GM21515 (cell line): ENCODE measurements around the gene LMAN2.
A peak's percentile ranks its signal among the peaks of the same experiment; 100 is the strongest.
"Not testable (repeated sequence)": the region's sequence is repeated elsewhere in the genome, so short reads cannot be mapped to it uniquely, and the experiment has no call there.

ENCODE experiments used
- ATAC-seq: cut with Tn5 transposase; IDR thresholded peaks from one replicate; pipeline ENCODE4 v1.9.1; 2021; ENCODE audit not compliant: unreplicated experiment

The LMAN2 gene

DNA sequence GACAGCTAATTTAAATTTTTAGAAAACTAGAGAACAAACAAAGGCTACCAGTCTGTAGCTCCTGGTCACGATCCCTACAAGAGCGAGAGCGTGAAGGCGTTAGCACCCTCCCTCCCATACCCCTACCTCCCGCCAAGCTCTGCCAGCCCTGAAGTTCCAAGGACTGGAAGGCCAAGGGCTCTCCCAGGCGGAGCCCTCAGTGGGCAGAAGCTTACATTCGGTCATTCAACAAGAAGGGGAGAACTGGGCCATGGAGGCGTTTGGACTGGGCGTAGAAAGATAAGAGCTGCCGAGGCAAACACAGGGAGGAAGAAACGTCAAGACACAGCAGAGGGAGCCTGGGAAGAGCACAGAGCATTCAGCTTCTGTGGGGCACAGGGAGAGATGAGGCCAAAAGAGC lies 42.7 kb downstream of the LMAN2 start:
- no peak for ATAC-seq

DNA sequence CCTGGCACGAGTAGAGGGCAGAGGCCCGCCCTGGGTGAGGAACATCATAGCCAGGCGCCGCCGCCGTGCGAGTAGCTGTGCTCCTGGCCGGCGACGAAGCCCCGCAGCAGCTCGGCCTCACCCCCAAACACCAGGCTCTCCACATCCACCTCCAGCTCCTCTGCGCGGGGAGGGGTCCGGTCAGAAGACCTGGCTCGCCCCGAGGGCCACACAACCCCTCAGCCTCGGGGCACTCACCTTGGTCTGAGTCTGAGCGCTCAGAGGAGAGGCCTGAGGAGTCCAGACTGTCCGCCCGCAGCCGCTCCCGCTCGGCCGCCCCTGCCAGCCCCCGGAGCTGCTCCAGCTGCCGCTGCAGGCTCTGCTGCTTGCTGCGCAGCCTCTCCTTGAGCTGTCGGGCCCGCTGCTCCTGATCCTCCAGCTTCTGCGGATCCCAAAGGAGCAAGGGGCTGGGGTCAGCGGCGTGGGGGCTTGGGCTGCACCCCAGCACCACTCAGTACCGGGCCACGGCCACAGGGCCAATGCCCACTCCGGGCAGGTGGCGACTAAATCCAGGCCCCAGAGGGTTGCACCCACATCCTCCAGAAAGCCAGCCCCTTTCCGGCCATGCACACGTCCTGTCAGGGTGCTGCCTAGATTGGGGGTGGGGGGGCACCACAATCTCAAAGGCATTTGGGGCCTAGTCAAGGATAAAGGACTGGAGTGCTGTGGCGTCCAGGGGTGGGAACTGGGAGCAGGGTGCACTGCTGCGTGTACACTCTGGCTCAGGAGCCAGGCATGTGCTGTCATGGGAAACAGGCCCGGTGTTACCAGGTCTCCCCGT lies 43.7 kb downstream of the LMAN2 start:
- ATAC-seq, result no peak

DNA sequence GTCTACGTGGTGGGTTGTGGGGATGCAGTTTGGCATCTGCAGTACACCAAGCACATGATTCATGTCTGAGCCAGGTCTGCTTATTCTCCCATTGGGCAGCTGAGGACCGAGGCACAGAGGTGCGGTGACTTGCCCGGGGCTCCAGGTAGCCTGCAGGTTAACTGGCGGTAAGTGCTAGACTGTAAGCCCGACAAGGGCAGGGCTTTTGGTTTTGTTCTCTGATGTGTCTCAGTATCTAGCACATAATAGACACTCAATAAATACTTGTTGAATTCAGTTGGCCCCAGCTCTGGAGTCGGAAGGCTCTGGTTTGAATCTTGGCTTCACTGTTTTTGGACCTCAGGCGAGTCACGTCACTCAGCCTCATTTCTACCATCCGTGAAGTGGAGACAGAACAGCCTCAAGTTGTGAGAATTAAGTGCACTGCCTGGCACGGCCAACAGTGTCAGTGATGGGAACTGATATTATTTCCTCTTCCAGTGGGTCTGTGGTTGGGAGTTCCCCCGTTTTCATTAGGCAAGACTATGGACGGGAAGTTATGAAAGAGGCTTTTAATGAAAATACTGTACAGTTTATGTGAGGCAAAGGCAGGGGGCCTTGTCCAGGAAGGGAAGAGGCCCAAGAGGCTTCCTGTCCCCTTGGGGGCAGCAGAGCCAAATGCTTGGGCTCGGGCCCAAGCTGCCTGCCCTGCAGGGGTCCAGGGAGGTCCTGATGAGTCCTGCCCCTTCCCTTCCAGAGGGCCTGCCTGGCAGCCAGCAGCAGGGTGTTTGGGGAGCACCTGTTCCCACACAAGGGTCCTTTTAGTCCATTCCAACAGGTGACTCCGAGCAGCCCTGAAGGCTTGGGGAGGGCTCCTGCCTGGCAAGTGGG lies 44.6 kb downstream of the LMAN2 start:
- no peak for ATAC-seq

DNA sequence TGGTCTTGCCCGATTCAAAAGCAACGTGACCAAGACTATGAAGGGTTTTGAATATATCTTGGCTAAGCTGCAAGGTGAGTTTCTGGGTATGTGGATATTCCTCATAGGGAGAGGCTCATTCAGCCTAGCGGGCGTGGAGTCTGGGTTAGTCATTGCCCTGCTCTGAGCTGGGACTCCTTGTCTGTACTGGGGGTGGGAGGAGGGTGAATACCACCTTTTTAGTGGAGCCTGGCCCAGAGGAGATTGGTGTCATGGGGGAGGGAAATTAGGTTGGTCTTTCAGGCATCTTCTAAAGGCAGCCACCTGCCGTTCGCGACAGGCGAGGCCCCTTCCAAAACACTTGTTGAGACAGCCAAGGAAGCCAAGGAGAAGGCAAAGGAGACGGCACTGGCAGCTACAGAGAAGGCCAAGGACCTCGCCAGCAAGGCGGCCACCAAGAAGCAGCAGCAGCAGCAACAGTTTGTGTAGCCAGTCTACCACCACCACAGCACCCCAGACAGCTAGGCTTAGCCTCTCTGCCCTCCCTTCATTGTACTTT lies 45.3 kb downstream of the LMAN2 start:
- not testable (repeated sequence) for ATAC-seq

GRCh38 chr5:177304392-177305119 lies 46.9 kb downstream of the LMAN2 start:
- no peak for ATAC-seq

- no peak for ATAC-seq
Observed at GRCh38 chr5:177303925-177304391, 47.5 kb downstream of the LMAN2 start.

GRCh38 chr5:177303121-177303924 lies 48.1 kb downstream of the LMAN2 start, which contains the start of the genes PRELID1 and RAB24:
Gene PRELID1 (plus strand): TSS chr5:177303799. CDS start chr5:177303986, 187 bp downstream.
Gene RAB24 (minus strand): TSS chr5:177303719. CDS start chr5:177303288, 431 bp downstream.
- ATAC-seq, result peak; percentile 57

DNA sequence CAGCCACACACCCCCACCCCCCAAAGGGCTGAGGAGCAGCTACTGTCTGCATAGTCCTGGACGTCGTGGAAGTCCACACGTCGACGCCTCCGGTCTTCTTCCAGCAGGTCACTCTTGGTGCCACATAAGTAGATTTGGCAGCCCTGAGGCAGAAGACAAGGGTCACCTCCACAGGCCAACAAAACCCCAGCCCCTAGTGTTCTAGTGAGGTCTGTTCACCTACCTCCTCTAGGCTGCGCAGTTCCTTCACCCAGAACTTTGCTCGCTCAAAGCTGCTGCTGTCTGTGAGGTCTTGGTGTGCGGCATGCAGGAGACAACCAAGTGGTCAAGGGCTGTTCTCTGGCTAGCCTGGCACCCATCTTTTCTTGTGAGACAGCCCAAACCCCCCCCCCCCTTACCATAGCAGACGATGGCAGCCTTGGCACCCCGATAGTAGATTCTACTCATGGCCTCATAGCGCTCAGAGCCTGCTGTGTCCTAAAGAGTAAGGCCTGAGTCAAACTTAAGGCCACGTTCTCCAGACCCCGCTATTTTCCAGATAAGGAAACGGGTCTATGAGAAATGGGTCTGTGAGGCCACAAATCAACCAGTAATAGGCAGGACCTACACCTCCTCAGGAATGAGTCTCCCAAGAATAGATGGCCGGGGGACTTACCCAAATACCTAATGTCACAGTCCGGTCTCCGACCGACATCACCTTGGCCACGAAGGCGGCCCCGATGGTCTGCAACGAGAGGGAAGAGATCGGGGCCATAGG lies 48.9 kb downstream of the LMAN2 start:
- ATAC-seq, result no peak

- no peak for ATAC-seq
Observed at GRCh38 chr5:177301503-177302165, 49.8 kb downstream of the LMAN2 start.

DNA sequence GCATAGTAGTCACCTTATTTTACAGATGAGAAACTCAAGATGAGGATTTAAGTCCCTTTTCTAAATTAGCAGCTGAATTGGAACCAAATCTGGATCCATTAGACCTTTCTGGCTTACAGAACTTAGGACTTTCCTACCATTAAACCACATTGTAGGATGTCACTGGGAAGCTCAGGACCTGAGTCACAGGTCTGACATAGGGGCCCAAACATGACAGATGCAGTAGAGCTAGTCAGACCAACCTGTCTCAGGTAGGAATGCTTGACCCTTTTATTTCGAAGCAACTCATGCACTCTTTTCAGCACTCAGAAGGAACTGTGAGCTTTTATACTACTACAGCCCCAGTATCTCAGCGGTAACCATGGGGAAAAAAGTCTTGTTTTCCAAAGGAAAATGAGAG lies 50.5 kb downstream of the LMAN2 start:
- no peak for ATAC-seq

GRCh38 chr5:177300236-177300880 lies 51.1 kb downstream of the LMAN2 start:
- ATAC-seq, result peak; percentile 29

DNA sequence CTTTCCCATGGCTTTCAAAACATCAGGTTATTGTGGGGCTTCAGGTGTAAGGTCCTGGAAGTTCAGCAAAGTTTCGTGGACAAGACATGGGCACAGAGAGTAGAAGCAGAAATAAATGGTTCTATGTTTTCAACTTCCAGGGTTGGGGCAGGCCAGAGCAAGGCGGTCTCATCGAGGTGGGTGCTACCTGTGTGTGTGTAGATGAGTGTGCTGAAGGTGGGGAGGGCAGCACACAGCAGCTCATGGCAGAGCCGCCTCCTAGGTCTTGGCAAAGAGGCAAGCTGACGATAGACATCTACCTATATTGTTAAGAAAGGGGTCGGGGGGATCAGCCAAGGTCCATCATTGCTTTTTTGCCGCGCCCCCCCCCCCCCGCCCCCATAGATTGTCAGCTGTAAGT lies 51.8 kb downstream of the LMAN2 start:
- ATAC-seq, result no peak

GRCh38 chr5:177297922-177298321 lies 53.5 kb downstream of the LMAN2 start:
- no peak for ATAC-seq

DNA sequence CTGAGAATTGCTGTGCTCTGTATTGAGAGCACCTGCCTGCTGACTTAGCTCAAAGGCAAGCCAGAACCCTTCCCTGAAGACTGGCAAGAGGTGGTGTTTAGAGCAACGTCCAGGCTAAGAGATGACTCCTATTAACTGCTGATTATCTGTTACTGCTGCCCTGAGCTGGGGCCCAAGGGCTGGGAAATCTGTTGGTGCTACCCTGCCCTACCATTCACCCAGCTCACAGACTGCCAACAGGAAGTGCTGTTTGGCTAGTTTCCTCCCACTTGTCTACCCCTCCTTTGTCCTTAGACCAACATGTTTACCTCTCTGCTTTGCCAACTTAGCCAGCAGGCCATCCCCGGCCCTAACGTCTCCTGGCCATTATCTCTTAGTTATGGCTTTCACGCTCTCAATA lies 54.9 kb downstream of the LMAN2 start:
- ATAC-seq, result no peak

DNA sequence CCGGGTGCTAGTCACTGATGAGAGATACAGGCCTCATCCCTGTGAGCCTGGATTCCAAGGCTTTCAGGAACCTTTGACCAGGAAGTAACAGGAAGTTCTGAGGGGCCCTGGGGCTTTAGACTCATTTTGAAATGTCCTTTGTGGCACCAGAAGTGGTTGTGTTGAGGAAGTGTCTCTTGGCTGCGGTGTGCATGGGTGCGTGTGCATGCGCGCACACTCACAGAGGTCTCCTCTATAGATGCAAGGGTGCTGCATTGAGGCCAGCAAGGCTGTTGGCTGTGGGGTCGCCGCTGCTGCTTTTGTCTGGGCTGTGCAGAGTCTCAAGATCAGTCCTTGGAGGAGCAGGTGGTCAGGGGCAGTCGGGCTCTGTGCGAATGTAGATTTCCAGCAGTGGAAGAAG lies 55.5 kb downstream of the LMAN2 start:
- no peak for ATAC-seq

- no peak for ATAC-seq
Observed at GRCh38 chr5:177294632-177295031, 56.8 kb downstream of the LMAN2 start.

DNA sequence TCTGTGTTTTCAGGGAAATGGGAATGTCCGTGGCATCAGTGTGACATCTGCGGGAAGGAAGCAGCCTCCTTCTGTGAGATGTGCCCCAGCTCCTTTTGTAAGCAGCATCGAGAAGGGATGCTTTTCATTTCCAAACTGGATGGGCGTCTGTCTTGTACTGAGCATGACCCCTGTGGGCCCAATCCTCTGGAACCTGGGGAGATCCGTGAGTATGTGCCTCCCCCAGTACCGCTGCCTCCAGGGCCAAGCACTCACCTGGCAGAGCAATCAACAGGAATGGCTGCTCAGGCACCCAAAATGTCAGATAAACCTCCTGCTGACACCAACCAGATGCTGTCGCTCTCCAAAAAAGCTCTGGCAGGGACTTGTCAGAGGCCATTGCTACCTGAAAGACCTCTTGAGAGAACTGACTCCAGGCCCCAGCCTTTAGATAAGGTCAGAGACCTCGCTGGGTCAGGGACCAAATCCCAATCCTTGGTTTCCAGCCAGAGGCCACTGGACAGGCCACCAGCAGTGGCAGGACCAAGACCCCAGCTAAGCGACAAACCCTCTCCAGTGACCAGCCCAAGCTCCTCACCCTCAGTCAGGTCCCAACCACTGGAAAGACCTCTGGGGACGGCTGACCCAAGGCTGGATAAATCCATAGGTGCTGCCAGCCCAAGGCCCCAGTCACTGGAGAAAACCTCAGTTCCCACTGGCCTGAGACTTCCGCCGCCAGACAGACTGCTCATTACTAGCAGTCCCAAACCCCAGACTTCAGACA lies 57.5 kb downstream of the LMAN2 start:
- no peak for ATAC-seq

DNA sequence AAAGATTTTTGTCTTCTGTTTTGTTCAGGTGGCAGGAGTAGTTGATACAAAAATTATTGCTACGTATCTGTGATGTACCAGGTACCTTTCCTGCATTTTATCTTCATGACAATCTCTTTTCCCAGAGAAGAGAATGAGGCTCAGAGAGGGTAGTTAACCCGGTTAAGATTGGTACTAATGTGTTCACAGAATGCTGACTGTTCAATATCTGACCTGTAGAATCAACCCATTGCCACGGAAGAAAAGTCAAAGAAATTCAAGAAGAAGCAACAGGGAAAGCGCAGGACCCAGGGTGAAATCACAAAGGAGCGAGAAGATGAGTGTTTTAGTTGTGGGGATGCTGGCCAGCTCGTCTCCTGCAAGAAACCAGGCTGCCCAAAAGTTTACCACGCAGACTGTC lies 59.7 kb downstream of the LMAN2 start:
- ATAC-seq, result no peak
